HUES48 (cell line): ENCODE results near the gene PHAX.
A peak's percentile ranks its signal among the peaks of the same experiment; 100 is the strongest.
"Not testable (repeated sequence)": the region's sequence is repeated elsewhere in the genome, so short reads cannot be mapped to it uniquely, and the experiment has no call there.

ENCODE experiments used
- H3K27ac ChIP-seq: one replicate; pipeline ENCODE4 v1.7.0; 2013; ENCODE audit warnings: low read depth, low read length, inconsistent platforms
- H3K27me3 ChIP-seq: 2 replicates; pipeline ENCODE4 v1.6.1; 2013; ENCODE audit warnings: mild to moderate bottlenecking, low read length; ENCODE audit not compliant: control insufficient read depth, insufficient read depth
- H3K36me3 ChIP-seq: 2 replicates; pipeline ENCODE4 v1.6.1; 2013; ENCODE audit warnings: low read length; ENCODE audit not compliant: control insufficient read depth, insufficient read depth
- H3K4me1 ChIP-seq: 2 replicates; pipeline ENCODE4 v1.6.1; 2013; ENCODE audit warnings: mild to moderate bottlenecking, low read length; ENCODE audit not compliant: control insufficient read depth, insufficient read depth
- H3K4me3 ChIP-seq: 2 replicates; pipeline ENCODE4 v1.5.1; 2013; ENCODE audit warnings: mild to moderate bottlenecking, low read depth, low read length
- H3K9ac ChIP-seq: 2 replicates; pipeline ENCODE4 v1.6.1; 2013; ENCODE audit warnings: mild to moderate bottlenecking, low read depth, low read length, moderate library complexity
- H3K9me3 ChIP-seq: 2 replicates; pipeline ENCODE4 v1.6.1; 2013; ENCODE audit warnings: low read length; ENCODE audit not compliant: control insufficient read depth, insufficient read depth

PHAX gene, protein sequence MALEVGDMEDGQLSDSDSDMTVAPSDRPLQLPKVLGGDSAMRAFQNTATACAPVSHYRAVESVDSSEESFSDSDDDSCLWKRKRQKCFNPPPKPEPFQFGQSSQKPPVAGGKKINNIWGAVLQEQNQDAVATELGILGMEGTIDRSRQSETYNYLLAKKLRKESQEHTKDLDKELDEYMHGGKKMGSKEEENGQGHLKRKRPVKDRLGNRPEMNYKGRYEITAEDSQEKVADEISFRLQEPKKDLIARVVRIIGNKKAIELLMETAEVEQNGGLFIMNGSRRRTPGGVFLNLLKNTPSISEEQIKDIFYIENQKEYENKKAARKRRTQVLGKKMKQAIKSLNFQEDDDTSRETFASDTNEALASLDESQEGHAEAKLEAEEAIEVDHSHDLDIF

DNA sequence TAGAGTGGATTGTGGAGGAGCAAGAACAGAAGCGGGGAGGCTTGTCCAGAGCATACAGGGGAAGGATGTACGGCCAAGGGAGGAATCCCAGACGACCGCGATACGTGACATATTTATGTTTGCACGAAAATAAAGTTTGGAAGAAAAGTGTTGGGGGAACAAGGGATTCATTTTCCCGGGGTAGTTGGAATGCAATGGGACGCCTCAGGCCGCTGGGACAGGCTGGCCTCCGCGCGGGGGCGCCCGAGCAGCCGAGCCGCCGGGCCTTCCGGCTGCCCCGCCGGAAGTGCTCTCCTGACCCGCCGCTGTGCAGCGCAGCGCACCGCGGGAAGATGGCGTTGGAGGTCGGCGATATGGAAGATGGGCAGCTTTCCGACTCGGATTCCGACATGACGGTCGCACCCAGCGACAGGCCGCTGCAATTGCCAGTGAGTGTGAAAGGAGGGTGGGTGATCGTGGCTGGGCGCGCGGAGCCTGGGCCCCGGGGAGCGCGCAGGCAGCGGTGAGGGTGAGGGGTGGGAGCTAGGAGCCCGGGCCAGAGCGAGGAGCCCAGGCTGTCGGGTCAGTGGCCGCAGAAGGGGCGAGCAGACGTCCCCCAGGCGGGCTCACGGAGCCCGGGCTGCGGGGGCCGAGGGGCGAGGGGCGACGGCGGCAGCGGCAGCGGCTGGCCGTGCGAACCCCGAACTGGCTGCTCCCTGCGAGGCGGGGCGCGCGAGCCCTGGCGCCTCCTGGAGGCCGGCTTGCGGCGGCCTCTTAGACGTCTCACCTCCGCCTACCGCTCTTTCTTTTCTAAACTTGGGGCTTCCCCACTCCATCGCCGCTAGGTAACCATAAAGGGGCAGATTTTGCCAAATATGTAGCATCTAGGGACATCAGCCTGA is at the start of gene PHAX:
PHAX (plus strand) TSS at position 317 of the 881 bp plus-strand sequence; CDS start at position 333, 16 bp downstream.
- Histone ChIP-seq H3K36me3 (peaks cover 26% of the 10 kb centered on the region), H3K9me3 (no peaks in the 10 kb centered on the region), H3K27me3 (no peaks in the 10 kb centered on the region), H3K9ac (peak within 1 kb of the TSS; percentile 94), H3K4me1 (peaks cover 30% of the 10 kb centered on the region), H3K4me3 (peak within 1 kb of the TSS; percentile 89), H3K27ac (peak within 1 kb of the TSS; percentile 88)

DNA sequence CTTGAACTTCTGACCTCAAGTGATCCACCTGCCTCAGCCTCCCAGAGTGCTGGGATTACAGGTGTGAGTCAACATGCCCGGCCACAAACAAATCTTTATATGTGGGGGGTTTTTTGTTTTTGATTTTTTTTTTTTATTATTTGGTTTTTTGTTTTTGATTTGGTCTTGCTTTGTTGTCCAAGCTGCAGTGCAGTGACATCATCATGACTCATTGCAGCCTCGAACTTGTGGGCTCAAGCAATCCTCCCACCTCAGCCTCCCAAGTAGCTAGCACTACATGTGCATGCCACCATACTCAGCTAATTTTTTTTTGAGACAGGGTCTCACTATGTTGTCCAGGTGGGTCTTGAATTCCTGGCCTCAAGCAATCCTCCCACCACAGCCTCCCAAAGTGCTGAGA is 48.1 kb upstream of the PHAX start:
- Histone ChIP-seq H3K9ac (no peak overlapping the region), H3K36me3 (peaks cover 96% of the 10 kb centered on the region), H3K27ac (no peak overlapping the region), H3K27me3 (no peaks in the 10 kb centered on the region), H3K4me1 (no peaks in the 10 kb centered on the region), H3K4me3 (no peak overlapping the region), H3K9me3 (no peaks in the 10 kb centered on the region)

DNA sequence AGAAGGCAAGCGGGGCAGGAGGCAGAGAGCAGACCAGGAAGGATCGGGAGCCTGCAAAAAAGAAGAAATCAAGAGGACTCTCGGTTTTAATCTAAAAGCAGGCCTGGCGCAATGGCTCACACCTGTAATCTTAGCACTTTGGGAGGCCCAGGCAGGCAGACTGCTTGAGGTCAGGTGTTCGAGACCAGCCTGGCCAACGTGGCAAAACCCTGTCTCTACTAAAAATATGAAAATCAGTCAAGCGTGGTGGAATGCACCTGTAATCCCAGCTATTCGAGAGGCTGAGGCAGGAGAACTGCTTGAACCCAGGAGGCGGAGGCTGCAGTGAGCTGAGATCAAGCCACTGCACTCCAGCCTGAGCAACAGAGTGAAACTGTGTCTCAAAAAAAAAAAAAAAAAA is 45.6 kb upstream of the PHAX start:
- peaks cover 93% of the 10 kb centered on the region for H3K36me3 ChIP-seq
- H3K9ac ChIP-seq, H3K27me3 ChIP-seq, H3K9me3 ChIP-seq, H3K27ac ChIP-seq, H3K4me3 ChIP-seq, H3K4me1 ChIP-seq: not testable (repeated sequence)

DNA sequence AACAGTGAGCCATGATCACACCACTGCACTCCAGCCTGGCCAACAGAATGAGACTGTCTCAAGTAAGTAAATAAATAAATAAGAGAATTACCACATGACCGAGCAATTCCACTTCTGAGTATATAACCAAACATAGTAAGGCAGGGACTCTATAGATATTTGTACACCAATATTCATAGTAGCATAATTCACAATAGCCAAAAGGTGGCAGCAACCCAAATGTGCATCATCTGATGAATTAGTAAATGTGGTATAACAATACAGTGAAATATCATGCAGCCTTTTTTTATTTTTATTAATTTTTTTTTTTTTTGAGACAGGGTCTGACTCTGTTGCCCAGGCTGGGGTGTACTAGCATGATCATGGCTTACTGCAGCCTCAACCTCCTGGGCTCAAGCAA is 38.8 kb upstream of the PHAX start:
- Histone ChIP-seq H3K9ac (no peak overlapping the region), H3K27ac (no peak overlapping the region), H3K4me1 (no peaks in the 10 kb centered on the region), H3K36me3 (peaks cover 83% of the 10 kb centered on the region), H3K27me3 (no peaks in the 10 kb centered on the region), H3K9me3 (no peaks in the 10 kb centered on the region), H3K4me3 (no peak overlapping the region)

DNA sequence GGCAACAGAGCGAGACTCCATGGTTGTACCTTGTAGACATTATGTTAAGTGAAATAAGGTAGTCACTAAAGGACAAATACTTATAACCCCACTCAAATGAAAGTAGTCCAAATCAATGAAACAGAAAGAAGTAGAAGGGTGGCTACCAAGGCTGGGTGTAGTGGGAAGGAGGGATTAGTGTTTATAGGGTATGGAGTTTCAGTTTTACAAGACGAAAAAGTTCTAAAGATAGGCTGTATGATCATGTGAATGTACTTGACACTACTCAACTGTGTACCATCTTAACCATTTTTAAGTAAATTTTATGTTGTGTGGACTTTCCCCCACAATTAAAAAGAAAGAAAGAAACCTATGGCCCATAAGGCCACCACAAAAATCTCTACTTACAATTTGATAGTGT is 37.9 kb upstream of the PHAX start:
- Histone ChIP-seq H3K4me1 (no peaks in the 10 kb centered on the region), H3K4me3 (no peak overlapping the region), H3K27me3 (no peaks in the 10 kb centered on the region), H3K27ac (no peak overlapping the region), H3K9ac (no peak overlapping the region), H3K36me3 (peaks cover 80% of the 10 kb centered on the region), H3K9me3 (no peaks in the 10 kb centered on the region)

DNA sequence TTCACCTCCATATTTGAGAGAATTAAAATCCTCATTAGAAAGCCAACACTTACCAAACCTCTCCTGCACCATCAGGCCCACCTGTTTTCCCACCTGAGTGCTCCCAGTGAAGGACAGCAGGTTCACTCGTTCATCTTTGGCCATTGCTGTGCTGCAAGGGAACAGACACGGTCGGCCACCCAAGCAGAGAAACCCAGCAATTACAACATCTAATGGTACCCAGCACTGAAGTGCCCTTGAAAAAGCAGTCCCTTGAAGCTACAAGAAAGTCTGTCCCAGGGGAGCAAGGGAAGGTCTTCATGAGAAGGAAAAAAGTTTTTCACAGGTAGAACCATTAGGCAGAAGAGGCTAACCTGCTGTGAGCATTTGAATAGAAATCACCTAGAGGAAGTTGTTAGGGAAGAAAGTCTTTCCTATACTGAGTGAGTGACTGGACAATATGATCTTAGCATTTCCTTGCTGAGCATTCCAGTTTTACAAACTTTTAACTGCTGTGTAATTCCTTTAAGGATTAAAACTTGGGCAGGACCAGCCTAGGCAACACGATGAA is 32.5 kb upstream of the PHAX start:
- H3K9me3 ChIP-seq: no peaks in the 10 kb centered on the region
- H3K4me1 ChIP-seq: 0 out of 2 replicates have a peak, but pooled peaks cover 3% of the 10 kb centered on the region
- H3K9ac ChIP-seq: no peak overlapping the region
- no peak overlapping the region for H3K27ac ChIP-seq
- H3K4me3 ChIP-seq: no peak overlapping the region
- peaks cover 91% of the 10 kb centered on the region for H3K36me3 ChIP-seq
- H3K27me3 ChIP-seq: no peaks in the 10 kb centered on the region

DNA sequence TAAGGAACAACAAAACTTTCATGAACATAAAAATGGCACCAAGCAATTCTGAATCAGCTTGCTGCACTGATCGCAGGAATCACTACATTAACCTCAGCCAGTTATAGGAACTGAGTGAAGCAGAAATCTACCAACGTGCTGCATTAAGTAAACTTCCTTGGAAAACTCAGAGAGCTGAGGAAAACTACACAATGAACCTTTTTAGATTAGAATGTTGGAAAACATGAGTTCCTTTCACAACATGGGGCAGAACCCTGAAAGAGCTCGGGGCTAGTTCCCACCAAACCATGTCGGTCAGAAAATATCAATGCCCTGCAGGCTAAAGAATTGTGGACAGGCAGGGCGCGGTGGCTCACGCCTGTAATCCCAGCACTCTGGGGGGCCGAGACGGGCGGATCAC is 25.1 kb upstream of the PHAX start:
- Histone ChIP-seq H3K36me3 (peaks cover 87% of the 10 kb centered on the region), H3K27ac (no peak overlapping the region), H3K27me3 (no peaks in the 10 kb centered on the region), H3K9me3 (no peaks in the 10 kb centered on the region), H3K4me3 (no peak overlapping the region), H3K4me1 (no peaks in the 10 kb centered on the region), H3K9ac (no peak overlapping the region)

DNA sequence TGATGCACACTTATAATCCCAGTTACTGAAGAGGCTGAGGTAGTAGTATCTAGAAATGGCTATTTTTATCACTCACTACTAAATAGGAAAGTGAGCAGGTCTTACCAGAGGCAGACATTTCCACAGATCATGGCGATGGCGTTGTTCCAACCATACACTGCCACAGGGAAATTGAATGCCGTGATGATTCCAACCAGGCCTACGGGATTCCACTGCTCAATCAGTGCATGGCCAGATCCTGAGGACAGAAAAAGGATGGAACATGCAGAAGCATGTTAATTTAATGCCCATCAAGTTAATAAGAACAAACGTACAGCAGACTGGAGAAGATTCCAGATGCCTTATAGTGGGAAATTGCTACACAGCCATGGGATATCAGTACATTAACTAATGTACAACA is 23.8 kb upstream of the PHAX start:
- Histone ChIP-seq H3K4me3 (no peak overlapping the region), H3K27ac (no peak overlapping the region), H3K36me3 (peaks cover 87% of the 10 kb centered on the region), H3K9me3 (no peaks in the 10 kb centered on the region), H3K9ac (no peak overlapping the region), H3K4me1 (no peaks in the 10 kb centered on the region), H3K27me3 (no peaks in the 10 kb centered on the region)

DNA sequence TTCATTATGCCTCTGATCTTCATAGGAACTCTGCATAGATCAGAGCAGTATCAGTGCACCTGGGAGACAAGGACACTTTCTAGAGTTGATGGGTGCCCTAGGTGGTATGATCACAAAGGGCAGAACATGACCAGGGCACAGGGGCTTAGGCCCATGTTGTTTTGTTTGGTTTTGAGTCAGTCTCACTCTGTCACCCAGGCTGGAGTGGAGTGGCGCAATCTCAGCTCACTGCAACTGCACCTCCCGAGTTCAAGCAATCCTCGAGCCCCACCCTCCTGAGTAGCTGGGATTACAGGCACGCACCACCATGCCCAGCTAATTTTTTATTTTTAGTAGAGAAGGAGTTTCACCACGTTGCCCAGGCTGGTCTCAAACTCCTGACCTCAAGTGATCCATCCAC is 23.3 kb upstream of the PHAX start:
- Histone ChIP-seq H3K36me3 (peaks cover 87% of the 10 kb centered on the region), H3K4me1 (no peaks in the 10 kb centered on the region)

DNA sequence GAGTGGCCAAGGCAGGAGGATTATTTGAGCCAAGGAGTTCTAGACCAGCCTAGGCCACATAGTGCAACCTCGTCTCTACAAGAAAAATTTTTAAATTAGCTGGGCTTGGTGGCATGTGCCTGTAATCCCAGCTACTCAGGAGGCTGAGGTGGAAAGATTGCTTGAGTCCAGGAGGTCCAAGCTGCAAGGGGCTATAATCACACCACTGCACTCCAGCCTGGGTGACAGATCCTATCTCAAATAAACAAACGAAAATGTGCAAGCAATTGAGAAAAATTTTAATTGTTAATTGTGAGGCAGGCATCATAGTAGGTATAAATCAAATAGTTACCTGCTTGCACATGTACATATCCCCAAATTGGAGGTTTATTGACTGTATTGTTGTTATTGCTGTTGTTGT is 21.0 kb upstream of the PHAX start:
- Histone ChIP-seq H3K9ac (no peak overlapping the region), H3K27ac (no peak overlapping the region), H3K36me3 (peaks cover 94% of the 10 kb centered on the region), H3K9me3 (no peaks in the 10 kb centered on the region), H3K27me3 (no peaks in the 10 kb centered on the region), H3K4me1 (no peaks in the 10 kb centered on the region), H3K4me3 (no peak overlapping the region)

More for the DNA sequence above, 23.3 kb upstream of the PHAX start:
- Histone ChIP-seq H3K27me3 (no peaks in the 10 kb centered on the region), H3K9ac (no peak overlapping the region), H3K4me3 (no peak overlapping the region), H3K27ac (no peak overlapping the region), H3K9me3 (no peaks in the 10 kb centered on the region)

DNA sequence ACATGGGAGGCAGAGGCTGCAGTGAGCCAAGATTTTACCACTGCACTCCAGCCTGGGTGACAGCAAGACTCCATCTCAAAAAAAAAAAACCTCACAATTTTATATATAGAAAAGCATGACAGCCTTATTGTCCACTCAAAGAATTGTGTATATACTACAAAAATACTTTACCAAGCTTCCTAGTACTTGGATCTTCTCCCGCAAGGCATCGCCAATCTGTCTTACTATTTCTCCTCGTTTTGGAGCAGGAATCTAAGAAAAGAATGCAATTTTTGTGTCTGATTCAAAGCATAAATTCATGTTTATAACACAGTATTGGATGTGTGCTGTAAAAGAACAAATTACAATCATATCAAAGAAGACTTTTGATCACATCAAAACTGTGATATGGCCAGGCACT is 17.0 kb upstream of the PHAX start:
- H3K27ac ChIP-seq: no peak overlapping the region
- H3K4me3 ChIP-seq: no peak overlapping the region
- no peaks in the 10 kb centered on the region for H3K9me3 ChIP-seq
- H3K4me1 ChIP-seq: no peaks in the 10 kb centered on the region
- no peaks in the 10 kb centered on the region for H3K27me3 ChIP-seq
- peaks cover 94% of the 10 kb centered on the region for H3K36me3 ChIP-seq
- no peak overlapping the region for H3K9ac ChIP-seq
